ENCODE data around the gene SDS. TPM values are rescaled to one million over a fixed set of nuclear protein-coding genes. Genes with fewer than 3 reads are reported as not detected.
"Not testable (repeated sequence)": the region's sequence is repeated elsewhere in the genome, so short reads cannot be mapped to it uniquely, and the experiment has no call there.

Gene SDS
- total and polyA plus RNA-seq, 2 donors (not counting 1 experiment from before 2014, with no cell fraction given), result 0.09 TPM; not detected in 1

DNA sequence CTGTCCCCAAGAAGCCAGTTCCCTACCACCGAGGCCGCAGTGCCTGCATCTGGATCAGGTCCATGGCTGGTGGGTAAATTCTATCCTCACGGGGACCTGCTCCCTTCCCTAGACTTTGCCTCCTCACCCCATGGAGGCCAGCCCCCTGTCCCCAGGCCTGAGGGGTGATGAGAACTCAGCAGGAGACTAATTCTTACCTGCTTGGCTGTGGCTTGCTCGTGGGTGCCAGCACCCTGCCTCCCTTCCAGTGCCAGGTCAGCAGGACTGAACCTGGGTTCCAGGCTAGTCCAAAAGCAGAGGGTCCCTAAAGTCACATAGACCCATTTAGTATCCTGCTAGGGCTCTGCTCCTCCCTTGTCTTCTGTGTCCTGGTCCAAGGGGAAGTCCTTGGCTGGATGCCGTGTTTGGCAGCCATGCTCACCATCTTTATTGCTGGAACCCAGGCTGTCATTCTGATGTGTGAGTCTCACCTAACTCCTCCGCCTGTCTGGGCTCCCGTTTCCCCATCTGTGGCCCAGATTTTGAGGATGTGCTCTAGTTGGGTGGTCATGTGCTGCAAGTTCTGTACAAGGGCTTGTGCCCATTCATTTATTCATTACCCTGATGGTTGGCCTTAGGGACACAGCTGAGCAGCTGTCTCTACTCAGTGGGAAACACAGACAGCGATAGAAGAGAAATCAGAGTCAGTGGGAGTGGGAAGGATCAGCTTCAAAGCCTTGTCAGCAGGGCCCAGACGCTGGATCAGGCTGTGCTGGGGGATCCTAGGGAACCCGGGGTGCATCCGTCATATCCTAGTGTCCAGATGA is 44.4 kb downstream of the SDS start:
- peak overlapping the region; percentile 15 to 75 for H3K27ac ChIP-seq (ENCODE audit: low read length in 2 of 2)
- intact Hi-C loops (cut with micrococcal nuclease), result loop anchor here (5.0 kb wide), 1 partner anchor 152 kb away; no protein-coding TSS in a partner anchor
- peak overlapping the region; percentile 88 for H3K27ac Mint-ChIP-seq
- no peaks in the 10 kb centered on the region for H3K9me3 Mint-ChIP-seq (ENCODE audit: insufficient read depth)
- H3K36me3 ChIP-seq (replicated peaks in 1 of 2; ENCODE audit: control extremely low read depth in 1 of 2, control insufficient read depth in 1 of 2, extremely low read depth in 1 of 2, insufficient read depth in 2 of 2, low read length in 1 of 2), result no peaks in the 10 kb centered on the region
- H3K4me2 ChIP-seq (replicated peaks; ENCODE audit: low read depth, low read length, poor library complexity, severe bottlenecking), result peak overlapping the region; percentile 95
- DNase-seq (peak; percentile 31), ATAC-seq (ENCODE audit: low read depth) (no peak)
- H3K79me2 ChIP-seq (ENCODE audit: control insufficient read depth, insufficient read depth, low read length), result no peaks in the 10 kb centered on the region
- H3K4me3 ChIP-seq (ENCODE audit: control extremely low read depth in 1 of 5, extremely low read depth in 1 of 5, insufficient read depth in 1 of 5, low read depth in 2 of 5, low read length in 4 of 5), result peak overlapping the region in 4 of 5 experiments; percentile 57 to 73 (median 69)
- no peak for TF ChIP-seq EZH2 (IDR thresholded peaks at IDR 0.05; ENCODE audit: borderline replicate concordance, insufficient read depth, low read depth, low read length, poor library complexity, severe bottlenecking)
- peaks cover 12% of the 10 kb centered on the region for H3K4me1 Mint-ChIP-seq
- 59% methylated on average over 11 of the region's 11 CpGs for whole genome bisulfite sequencing (ENCODE audit: insufficient coverage)
- peak overlapping the region; percentile 88 for H3K4me3 Mint-ChIP-seq
- peaks cover 0 to 1% (median 0%) of the 10 kb centered on the region in 4 experiments for H3K27me3 ChIP-seq (replicated peaks in 1 of 4; ENCODE audit: control extremely low read depth in 1 of 4, control insufficient read depth in 3 of 4, insufficient read depth in 4 of 4, low read length in 3 of 4)
- no peaks in the 10 kb centered on the region for H3K9me3 ChIP-seq (ENCODE audit: control extremely low read depth in 1 of 3, control insufficient read depth in 2 of 3, insufficient read depth in 1 of 3, low read length in 2 of 3)
- H2AFZ ChIP-seq (ENCODE audit: insufficient read depth, low read depth, low read length, poor library complexity, severe bottlenecking), result peak overlapping the region; percentile 86
- ChIA-PET POLR2A (interaction anchor here (0.6 kb wide), 1 partner anchor 1417 kb away, joined by 4 read pairs; no protein-coding TSS in a partner anchor), CTCF (no interaction called here)
- H3K27me3 Mint-ChIP-seq, result no peaks in the 10 kb centered on the region
- peak overlapping the region; percentile 80 for H3K9ac ChIP-seq (ENCODE audit: low read length)
- no peaks in the 10 kb centered on the region for H4K20me1 ChIP-seq (ENCODE audit: control insufficient read depth, insufficient read depth, low read length, poor library complexity, severe bottlenecking)
- peaks cover 11 to 18% of the 10 kb centered on the region in 2 donors for H3K4me1 ChIP-seq (ENCODE audit: control insufficient read depth in 2 of 2, insufficient read depth in 2 of 2, low read length in 2 of 2)

DNA sequence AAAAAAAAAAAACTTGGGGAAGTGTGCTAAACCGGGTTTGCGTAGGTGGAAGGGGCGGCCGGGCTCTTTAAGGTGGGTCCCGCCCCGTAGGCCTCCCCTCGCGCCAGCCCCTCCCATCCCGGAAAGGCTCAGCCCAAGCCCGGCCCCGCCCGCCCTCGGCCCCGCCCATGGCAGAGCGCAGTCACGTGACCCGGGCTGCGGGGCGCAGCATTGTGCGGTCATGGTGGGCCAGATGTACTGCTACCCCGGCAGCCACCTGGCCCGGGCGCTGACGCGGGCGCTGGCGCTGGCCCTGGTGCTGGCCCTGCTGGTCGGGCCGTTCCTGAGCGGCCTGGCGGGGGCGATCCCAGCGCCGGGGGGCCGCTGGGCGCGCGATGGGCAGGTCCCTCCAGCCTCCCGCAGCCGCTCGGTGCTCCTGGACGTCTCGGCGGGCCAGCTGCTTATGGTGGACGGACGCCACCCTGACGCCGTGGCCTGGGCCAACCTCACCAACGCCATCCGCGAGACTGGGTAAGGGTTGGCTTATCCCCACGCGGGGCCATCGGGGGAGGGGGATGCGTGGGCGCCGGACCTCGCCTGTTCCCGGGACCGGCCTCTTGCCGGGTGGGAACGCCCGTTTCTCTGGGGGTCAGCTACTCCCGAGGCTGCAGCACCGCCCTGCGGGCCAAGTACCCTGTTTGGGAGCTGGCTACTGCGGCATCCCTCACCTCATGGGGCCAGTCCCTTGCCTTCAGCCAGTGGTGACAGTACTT is 45.1 kb downstream of the SDS start, which contains the start of gene PLBD2:
Gene PLBD2 (plus strand): TSS at position 207 of the 752 bp plus-strand sequence. CDS start 14 bp downstream, at position 221.
- Histone ChIP-seq H3K36me3 (replicated peaks in 1 of 2; ENCODE audit: control extremely low read depth in 1 of 2, control insufficient read depth in 1 of 2, extremely low read depth in 1 of 2, insufficient read depth in 2 of 2, low read length in 1 of 2) (no peaks in the 10 kb centered on the region), H3K9me3 (ENCODE audit: control extremely low read depth in 1 of 3, control insufficient read depth in 2 of 3, insufficient read depth in 1 of 3, low read length in 2 of 3) (no peaks in the 10 kb centered on the region), H3K4me1 (ENCODE audit: control insufficient read depth in 2 of 2, insufficient read depth in 2 of 2, low read length in 2 of 2) (peaks cover 11 to 18% of the 10 kb centered on the region in 2 donors), H3K27me3 (replicated peaks in 1 of 4; ENCODE audit: control extremely low read depth in 1 of 4, control insufficient read depth in 3 of 4, insufficient read depth in 4 of 4, low read length in 3 of 4) (peaks cover 0 to 2% (median 0%) of the 10 kb centered on the region in 4 experiments), H3K9ac (ENCODE audit: low read length) (peak within 1 kb of the TSS; percentile 80), H3K27ac (ENCODE audit: low read length in 2 of 2) (peak within 1 kb of the TSS; percentile 36 to 79), H3K4me2 (replicated peaks; ENCODE audit: low read depth, low read length, poor library complexity, severe bottlenecking) (peak within 1 kb of the TSS; percentile 95), H4K20me1 (ENCODE audit: control insufficient read depth, insufficient read depth, low read length, poor library complexity, severe bottlenecking) (no peaks in the 10 kb centered on the region), H2AFZ (ENCODE audit: insufficient read depth, low read depth, low read length, poor library complexity, severe bottlenecking) (peak within 1 kb of the TSS; percentile 86), H3K4me3 (ENCODE audit: control extremely low read depth in 1 of 5, extremely low read depth in 1 of 5, insufficient read depth in 1 of 5, low read depth in 2 of 5, low read length in 4 of 5) (peak within 1 kb of the TSS; percentile 51 to 90 (median 68)), H3K79me2 (ENCODE audit: control insufficient read depth, insufficient read depth, low read length) (no peaks in the 10 kb centered on the region)
- Mint-ChIP-seq H3K27ac (peak within 1 kb of the TSS; percentile 91), H3K27me3 (no peaks in the 10 kb centered on the region), H3K9me3 (ENCODE audit: insufficient read depth) (no peaks in the 10 kb centered on the region), H3K4me1 (peaks cover 12% of the 10 kb centered on the region), H3K4me3 (peak within 1 kb of the TSS; percentile 91)
- ChIA-PET POLR2A (interaction anchor here (0.6 to 0.7 kb wide), 2 partner anchors 155 to 1416 kb away, joined by 4 to 9 read pairs; no protein-coding TSS in a partner anchor), CTCF (no interaction called here)
- peak; percentile 97 for ATAC-seq (ENCODE audit: low read depth)
- TF ChIP-seq EZH2 (IDR thresholded peaks at IDR 0.05; ENCODE audit: borderline replicate concordance, insufficient read depth, low read depth, low read length, poor library complexity, severe bottlenecking) (no peak), CTCF (IDR thresholded peaks at IDR 0.05) (no peak)
- 2% methylated on average over 67 of the region's 67 CpGs for WGBS (ENCODE audit: insufficient coverage)
- DNase-seq, result peak; percentile 97
- intact Hi-C loops (cut with micrococcal nuclease), result loop anchor here (1.0 to 5.0 kb wide), 5 partner anchors 23 to 173 kb away; partner anchors contain the start of genes DDX54, RITA1, SDSL and SLC8B1

DNA sequence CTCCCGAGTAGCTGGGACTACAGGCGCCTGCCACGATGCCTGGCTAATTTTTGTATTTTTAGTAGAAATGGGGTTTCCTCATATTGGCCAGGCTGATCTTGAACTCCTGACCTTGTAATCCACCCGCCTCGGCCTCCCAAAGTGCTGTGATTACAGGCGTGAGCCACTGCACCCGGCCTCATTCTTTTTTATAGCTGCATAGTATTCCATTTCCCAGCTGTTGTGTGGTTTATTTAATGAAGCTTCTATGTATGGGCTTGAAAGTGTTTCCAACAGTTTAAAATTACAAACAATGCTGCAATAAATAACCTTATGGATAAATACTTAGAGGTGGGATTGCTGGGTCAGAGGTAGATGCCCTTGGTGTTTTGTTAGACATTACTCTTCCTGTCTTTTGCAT is 49.5 kb downstream of the SDS start:
- H3K4me2 ChIP-seq (replicated peaks; ENCODE audit: low read depth, low read length, poor library complexity, severe bottlenecking); intact Hi-C loops (cut with micrococcal nuclease); H3K4me3 ChIP-seq (ENCODE audit: control extremely low read depth in 1 of 5, extremely low read depth in 1 of 5, insufficient read depth in 1 of 5, low read depth in 2 of 5, low read length in 4 of 5); H3K27ac ChIP-seq (ENCODE audit: low read length in 2 of 2); POLR2A ChIA-PET; DNase-seq; ATAC-seq (ENCODE audit: low read depth); H3K9ac ChIP-seq (ENCODE audit: low read length); H3K79me2 ChIP-seq (ENCODE audit: control insufficient read depth, insufficient read depth, low read length); H3K27me3 ChIP-seq (replicated peaks in 1 of 4; ENCODE audit: control extremely low read depth in 1 of 4, control insufficient read depth in 3 of 4, insufficient read depth in 4 of 4, low read length in 3 of 4); H3K9me3 ChIP-seq (ENCODE audit: control extremely low read depth in 1 of 3, control insufficient read depth in 2 of 3, insufficient read depth in 1 of 3, low read length in 2 of 3); H3K9me3 Mint-ChIP-seq (ENCODE audit: insufficient read depth); H2AFZ ChIP-seq (ENCODE audit: insufficient read depth, low read depth, low read length, poor library complexity, severe bottlenecking); H3K27ac Mint-ChIP-seq; H3K4me1 Mint-ChIP-seq; H3K4me3 Mint-ChIP-seq; H4K20me1 ChIP-seq (ENCODE audit: control insufficient read depth, insufficient read depth, low read length, poor library complexity, severe bottlenecking); H3K36me3 ChIP-seq (replicated peaks in 1 of 2; ENCODE audit: control extremely low read depth in 1 of 2, control insufficient read depth in 1 of 2, extremely low read depth in 1 of 2, insufficient read depth in 2 of 2, low read length in 1 of 2): not testable (repeated sequence)
- H3K4me1 ChIP-seq (ENCODE audit: control insufficient read depth in 2 of 2, insufficient read depth in 2 of 2, low read length in 2 of 2), result peaks cover 9 to 12% of the 10 kb centered on the region in 2 donors
- H3K27me3 Mint-ChIP-seq, result peaks cover 17% of the 10 kb centered on the region
- WGBS (ENCODE audit: insufficient coverage), result no CpG with 5 or more reads among the region's 7 CpGs
- CTCF ChIA-PET, result interaction anchor here (0.7 kb wide), 1 partner anchor 784 kb away, joined by 3 read pairs; no protein-coding TSS in a partner anchor

Data from B cell (primary cell).